Ramos (cell line): ENCODE results near the gene ANXA10.

Experiments
- in situ Hi-C: fragments of 300-500 bp; cut with MboI; formaldehyde crosslinking; loops from one replicate; pipeline ENCODE4 v1.14.3; 2022; ENCODE audit warnings: low sequenced_read_pairs; ENCODE audit not compliant: unreplicated experiment

ANXA10 gene, protein sequence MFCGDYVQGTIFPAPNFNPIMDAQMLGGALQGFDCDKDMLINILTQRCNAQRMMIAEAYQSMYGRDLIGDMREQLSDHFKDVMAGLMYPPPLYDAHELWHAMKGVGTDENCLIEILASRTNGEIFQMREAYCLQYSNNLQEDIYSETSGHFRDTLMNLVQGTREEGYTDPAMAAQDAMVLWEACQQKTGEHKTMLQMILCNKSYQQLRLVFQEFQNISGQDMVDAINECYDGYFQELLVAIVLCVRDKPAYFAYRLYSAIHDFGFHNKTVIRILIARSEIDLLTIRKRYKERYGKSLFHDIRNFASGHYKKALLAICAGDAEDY

DNA sequence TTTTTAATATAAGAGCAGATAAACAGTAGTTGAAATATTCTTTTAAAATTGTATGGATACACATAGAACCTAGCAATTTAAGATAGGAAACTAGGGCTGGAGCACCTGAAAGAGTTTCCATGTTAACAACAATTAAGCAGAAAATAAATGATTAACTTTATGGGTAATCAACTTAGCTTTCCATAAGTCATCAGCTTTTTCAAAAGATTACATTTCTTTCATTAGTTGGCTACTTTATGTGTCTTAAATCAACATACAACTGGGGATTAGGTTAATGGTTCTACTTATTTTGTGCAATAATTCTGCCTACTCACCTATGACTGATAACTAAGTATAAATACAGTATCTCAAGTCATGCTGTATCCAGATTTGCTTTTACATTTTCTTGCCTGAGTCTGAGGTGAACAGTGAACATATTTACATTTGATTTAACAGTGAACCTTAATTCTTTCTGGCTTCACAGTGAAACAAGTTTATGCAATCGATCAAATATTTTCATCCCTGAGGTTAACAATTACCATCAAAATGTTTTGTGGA lies at the start of gene ANXA10:
TSS of gene ANXA10 (plus strand) at position 362 of the 537 bp plus-strand sequence. CDS start at position 526, 164 bp downstream.
- in situ Hi-C loops, result no loop called here

DNA sequence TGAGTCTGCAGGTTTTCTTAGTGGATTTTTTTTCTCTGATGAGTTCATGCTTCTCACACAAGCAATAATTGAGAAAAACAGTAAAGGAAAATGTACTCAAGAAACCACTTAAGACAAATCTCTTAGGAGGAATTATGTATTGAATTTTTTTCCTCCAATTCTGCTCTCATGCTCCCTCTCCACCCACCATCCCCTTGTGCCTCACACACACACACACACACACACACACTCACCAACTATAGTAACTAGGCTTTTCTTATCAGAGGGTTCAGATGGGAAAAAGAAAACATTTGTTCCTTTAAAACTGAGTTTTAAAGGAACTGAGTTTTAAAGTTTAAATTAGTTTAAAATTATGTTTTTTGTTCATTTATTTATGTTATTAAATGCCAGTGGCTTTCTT lies 47.0 kb upstream of the ANXA10 start:
- in situ Hi-C loops, result no loop called here

DNA sequence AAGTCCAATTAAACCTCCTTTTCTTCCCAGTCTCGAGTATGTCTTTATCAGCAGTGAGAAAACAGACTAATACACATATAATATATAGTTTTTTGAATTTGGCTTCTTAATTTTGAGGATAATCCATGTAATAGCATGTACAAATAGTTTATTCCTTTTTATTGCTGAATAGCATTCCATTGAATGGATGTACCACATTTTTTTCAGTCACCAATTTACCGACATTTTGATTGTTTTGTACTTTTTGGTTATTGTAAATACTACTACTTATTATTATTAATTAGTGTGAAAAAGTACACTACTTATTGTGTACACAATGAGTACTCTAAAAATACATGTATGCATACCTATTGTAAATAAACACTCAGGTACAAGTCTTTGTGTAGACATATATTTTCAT lies 42.3 kb upstream of the ANXA10 start:
- in situ Hi-C loops, result no loop called here

DNA sequence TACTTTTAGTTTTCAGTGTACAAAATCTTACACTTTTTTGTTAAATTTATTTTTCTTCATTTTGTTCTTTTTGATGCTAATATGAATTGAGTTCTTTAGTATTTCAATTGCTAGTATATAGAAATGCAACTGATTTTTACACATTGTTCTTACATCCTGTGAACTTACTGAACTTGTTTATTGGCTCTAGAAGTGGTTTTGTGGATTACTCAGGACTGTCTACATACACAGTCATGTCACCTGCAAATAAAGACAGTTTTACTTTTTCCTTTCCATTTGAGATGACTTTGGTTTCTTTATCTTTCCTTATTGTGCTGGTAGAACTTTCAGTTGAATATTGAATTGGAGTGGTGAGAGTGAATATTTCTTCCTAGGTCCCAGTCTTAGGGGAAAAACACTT lies 40.8 kb upstream of the ANXA10 start:
- in situ Hi-C loops, result no loop called here

GRCh38 chr4:168057412-168057811 lies 34.9 kb upstream of the ANXA10 start:
- in situ Hi-C loops, result no loop called here

DNA sequence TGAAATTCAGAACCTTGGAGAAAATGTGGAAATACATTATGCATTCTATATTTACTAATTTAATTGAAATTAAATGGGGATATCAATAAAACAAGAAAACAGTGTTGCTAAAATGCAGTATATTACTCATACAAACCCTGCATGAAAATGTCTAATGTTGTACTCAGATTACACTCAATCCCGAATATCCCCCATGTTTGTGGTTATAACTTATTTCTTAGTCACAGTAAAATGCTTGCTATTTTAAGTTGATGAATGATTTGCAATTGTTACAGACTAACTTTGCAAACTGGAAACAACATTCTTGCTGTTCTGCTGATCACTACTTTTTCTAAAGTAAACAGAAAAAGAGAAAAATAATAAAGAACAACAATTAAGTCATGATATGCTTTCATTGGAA lies 33.1 kb upstream of the ANXA10 start:
- in situ Hi-C loops, result no loop called here

- in situ Hi-C loops, result no loop called here
Measured at GRCh38 chr4:168063031-168063430, 29.3 kb upstream of the ANXA10 start.

- in situ Hi-C loops, result no loop called here
Measured at GRCh38 chr4:168070903-168071302, 21.4 kb upstream of the ANXA10 start.

- in situ Hi-C loops, result no loop called here
Measured at GRCh38 chr4:168071304-168071703, 21.0 kb upstream of the ANXA10 start.

- in situ Hi-C loops, result no loop called here
Measured at GRCh38 chr4:168074861-168075260, 17.5 kb upstream of the ANXA10 start.

DNA sequence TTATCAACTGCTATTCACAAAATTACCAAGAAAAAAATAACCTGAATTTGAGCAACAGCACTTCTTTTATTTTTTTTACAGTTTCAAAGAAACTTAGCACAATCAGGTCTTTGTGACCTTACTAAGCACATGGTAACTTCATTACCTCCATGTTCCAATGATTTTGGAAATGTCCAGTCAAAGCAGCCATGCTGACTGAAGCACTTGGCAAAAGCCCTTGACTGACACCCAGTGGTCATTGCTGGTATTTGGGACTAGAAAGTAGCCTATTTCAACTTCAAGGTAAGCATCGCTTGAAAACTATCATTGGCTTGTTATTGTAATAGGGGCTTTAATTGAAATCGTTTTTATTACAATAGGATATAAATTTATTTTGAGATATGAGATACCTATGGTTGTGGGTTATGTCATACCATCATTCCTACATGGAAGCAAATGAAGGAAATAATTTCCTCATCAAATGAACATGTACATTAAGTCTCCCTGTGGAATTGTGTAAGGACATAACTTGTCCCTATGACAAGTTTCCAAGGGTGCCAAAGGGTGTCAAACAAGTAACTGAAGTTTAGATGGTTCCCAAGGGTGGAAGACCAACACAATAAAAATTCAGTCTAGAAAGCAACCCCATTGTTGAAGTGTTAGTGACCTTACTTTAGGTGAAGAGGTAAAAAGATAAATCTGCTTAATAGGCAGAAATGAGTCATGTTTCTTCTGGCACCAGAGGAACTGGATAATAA lies 15.2 kb upstream of the ANXA10 start:
- in situ Hi-C loops, result no loop called here

DNA sequence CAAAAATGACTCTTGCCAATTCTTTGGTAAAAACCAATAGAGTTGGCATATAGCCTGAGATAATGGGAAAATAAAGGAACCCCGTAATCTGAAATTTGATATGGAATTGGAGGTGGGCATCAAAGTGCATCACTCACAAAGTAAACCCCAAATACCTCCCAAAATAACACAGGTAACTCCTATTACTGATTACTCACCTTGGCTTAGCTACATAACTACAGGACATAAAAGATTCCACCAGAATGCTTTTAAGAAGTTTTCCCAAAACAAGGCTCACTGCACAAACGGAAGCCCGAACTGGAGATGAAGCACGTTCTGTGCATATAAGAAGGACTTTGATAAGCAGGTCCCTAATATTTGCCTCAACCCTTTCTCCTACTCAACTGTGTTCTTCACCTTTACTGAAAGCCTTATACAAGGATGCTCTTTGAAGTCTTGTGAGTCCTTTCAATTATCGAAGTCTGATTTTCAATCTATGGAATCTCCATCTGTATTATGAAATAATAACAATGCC lies 14.6 kb upstream of the ANXA10 start:
- in situ Hi-C loops, result no loop called here

- in situ Hi-C loops, result no loop called here
Measured at GRCh38 chr4:168082379-168082778, 10.0 kb upstream of the ANXA10 start.

- in situ Hi-C loops, result no loop called here
Measured at GRCh38 chr4:168095776-168096406, 3.6 kb downstream of the ANXA10 start.

DNA sequence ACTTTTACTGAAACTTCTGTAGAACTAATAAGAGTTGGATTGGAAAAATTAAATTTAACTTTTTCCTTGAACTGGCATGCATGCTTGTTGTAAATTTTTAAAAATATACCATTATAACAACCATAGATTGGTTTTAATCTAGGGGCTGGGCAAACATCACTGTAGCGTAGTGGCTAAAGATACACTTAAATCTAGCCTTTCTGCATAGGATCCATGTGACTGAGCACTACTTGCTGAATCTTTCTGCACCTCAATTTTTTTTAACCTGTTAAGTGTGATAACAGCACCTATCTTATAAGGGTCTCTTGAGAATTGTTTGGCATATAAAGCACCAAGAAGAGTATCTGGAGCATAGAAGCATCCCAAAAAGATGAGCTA lies 4.1 kb downstream of the ANXA10 start:
- in situ Hi-C loops, result no loop called here

DNA sequence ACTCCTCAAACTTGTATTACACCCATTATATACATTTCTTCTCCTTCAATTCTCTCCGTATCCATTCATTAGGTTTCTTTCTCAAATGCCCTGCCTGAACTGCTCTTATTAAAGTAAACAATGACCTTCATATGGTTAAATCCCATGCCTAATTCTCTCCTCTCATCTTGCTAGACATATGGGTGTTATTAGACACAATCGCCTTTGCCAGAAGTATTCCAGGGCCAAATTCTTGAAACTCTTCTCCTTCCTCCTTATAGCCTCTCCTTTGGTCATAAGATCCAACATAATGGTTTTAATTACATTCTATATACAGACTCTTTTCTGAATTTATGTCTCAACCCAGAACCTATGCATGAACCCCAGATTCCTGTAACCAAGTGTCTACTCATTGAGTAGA lies 4.8 kb downstream of the ANXA10 start:
- in situ Hi-C loops, result no loop called here

DNA sequence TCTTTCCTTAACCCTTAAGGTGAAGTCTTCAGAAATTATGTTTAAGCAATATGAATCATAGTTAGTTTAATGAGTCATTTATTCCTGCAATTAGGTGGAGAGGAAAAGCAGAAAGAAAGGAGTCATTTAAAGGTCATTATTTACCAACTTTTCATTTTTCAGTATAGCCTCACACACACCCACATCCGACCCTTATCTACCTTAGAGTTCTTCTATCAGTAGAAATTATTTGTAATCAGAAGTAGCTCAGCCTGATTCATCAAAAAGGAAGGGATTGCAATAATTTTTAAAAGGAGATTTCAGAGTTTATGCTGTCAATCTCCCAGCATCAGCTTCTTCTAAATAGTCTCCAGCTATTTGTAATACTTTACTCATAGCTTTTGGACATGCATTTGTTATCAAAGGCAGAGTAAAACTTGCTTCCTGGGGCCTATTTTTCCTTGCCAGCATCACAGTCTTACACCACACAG lies 5.9 kb downstream of the ANXA10 start:
- in situ Hi-C loops, result no loop called here

GRCh38 chr4:168099195-168099594 lies 6.9 kb downstream of the ANXA10 start:
- in situ Hi-C loops, result no loop called here

DNA sequence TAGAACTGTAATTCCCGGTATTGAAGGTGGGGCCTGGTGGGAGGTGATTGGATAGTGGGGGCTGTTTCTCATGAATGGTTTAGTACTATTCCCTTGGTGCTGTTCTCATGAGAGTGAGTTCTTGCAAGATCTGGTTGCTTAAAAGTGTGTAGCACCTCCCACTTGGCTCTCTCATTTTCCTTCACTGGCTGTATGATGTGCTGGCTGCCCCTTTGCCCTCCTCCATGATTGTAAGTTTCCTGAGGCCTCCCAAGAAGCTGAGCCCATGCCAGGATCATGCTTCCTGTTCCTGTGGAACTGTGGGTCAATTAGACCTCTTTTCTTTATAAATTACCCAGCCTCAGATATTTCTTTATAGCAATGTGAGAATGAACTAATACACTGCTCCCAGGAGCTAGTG lies 8.7 kb downstream of the ANXA10 start:
- in situ Hi-C loops, result no loop called here

DNA sequence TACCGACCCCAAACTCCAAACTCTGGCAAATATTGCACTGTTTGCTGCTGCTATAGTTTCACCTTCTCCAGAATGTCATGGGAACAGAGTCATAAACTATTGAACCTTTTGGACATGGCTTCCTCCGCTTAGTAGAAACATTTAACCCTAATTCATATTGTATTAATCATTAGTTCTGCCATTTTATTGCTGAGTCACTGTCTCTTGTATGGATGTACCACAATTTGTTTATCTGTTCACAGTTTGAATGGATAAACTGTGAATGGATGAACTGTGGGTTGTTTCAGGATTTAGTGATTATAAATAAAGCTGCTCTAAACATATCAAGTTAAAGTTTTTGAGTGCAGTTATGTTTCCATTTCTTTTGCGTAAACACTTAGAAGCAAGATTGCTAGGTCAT lies 10.1 kb downstream of the ANXA10 start:
- in situ Hi-C loops, result no loop called here

DNA sequence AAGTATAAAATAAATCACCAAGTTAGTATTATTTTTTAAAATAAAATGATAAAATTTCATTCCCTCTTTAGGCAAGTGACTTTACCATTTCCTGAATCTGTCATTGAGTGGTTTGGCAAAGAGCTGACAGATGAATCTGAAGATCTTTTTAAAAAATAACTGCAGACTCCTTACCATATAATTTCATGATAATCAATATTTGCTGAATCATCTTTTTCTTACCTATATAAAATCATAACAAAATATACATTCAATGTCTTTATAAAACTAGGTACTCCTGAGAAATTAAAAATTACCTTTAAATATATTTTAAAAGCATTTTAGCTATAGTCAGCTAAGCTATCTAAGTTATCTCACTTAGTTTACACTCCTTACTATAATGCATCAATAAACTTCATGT lies 17.2 kb downstream of the ANXA10 start:
- in situ Hi-C loops, result no loop called here
